GM19351 (cell line): ENCODE results near the gene ELOVL3.

ENCODE experiments used
- ATAC-seq: cut with Tn5 transposase; IDR thresholded peaks from one replicate; pipeline ENCODE4 v1.9.1; 2021; ENCODE audit warnings: mild to moderate bottlenecking, moderate library complexity; ENCODE audit not compliant: unreplicated experiment

ELOVL3 gene

GRCh38 chr10:102226542-102226870 is 407 bp downstream of the ELOVL3 start:
- ATAC-seq, result no peak

GRCh38 chr10:102227050-102227449 is 951 bp downstream of the ELOVL3 start:
- ATAC-seq, result no peak

- no peak for ATAC-seq
Measured at GRCh38 chr10:102229810-102230263, 3.7 kb downstream of the ELOVL3 start.

- ATAC-seq, result no peak
Measured at GRCh38 chr10:102230264-102230860, 4.3 kb downstream of the ELOVL3 start.

DNA sequence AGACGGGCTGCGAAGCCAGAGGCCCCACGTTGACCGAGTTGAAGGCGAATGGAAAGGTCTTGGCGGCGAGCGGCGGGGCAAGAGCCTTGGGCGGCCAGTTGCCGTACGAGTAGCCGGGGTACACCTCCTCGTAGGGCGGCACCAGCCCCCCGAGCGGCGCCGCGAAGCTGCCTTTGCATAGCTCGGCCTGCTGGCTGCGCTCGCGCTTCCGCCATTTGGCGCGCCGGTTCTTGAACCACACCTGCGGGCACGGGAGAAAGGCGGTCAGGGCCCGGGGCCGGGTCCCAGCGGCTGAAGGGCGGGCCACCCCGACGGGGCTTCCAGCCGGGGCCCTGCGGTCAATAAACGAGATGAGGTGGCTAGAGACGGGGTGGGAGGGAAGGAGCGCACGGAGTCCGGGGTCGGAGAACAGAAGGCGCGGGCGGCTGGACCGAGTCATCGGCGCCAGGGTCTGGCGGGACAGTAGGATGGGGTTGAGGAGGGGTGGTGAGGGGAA is 4.8 kb downstream of the ELOVL3 start:
- ATAC-seq, result no peak

DNA sequence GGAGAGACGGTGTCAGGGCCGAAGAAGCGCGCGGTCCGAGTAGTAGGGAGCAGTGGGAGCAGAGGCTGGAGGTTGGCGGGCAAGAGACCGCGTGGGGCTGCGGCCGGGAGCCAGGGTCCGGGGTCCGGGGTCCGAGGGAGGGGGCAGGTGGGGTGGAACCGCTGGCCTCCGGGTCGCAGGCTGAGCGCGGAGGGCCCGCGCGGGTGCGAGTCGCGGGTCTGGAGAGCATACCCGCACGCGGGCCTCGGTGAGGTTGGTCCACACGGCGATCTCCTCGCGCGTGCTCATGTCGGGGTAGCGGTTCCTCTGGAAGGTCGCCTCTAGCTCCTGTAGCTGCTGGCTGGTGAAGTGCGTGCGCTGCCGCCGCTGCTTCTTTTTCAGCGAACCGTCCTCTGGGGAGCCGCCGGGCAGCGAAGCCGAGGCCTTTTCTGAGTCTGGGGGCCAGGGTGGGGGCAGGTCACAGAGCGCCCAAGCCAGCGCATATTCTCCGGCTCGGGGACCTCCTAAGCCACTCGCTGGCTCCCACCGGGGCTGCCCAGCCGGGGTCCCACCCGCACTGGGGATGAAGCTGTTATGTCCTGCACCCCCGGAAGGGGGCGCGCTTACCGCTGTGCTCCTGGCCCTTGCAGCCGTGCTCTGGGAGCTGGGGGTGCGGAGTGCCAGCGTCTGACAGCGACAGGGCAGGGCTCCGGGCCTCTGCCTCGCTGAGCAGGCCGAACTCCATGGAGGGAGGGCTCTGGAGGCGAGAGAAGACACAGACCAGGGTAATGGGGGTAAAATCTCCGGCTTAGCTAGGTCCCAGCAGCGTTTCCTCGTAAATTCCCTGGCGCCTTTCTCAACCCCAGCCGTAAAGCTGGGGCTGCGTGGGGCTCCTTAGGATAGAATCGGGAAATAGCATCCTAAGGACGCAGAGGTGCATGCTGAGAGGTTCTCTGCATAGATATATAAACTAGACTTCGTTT is 5.5 kb downstream of the ELOVL3 start:
- ATAC-seq, result no peak

DNA sequence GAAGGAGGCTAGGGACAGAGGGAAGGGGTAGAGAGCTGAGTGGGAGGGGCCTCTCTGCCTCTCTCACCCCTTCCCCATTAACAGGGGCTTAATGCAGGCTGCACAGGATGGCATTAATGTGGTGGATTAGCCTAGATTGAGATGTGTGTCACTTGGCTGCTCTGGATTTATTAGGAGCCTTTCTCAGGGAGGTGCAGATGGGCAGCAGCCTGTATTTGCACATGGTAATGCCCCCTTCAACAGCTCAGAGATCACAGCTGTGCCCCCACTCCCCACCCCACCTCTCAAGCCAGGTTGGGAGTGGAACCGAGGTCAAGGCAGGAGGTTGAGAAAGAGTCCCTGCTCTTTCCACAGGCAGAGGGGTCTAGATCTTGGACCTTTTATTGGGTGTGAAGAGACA is 7.9 kb downstream of the ELOVL3 start:
- no peak for ATAC-seq

GRCh38 chr10:102234888-102235597 is 8.9 kb downstream of the ELOVL3 start:
- ATAC-seq, result no peak

- no peak for ATAC-seq
Measured at GRCh38 chr10:102235598-102235920, 9.5 kb downstream of the ELOVL3 start.

GRCh38 chr10:102236006-102236405 is 9.9 kb downstream of the ELOVL3 start:
- ATAC-seq, result no peak

DNA sequence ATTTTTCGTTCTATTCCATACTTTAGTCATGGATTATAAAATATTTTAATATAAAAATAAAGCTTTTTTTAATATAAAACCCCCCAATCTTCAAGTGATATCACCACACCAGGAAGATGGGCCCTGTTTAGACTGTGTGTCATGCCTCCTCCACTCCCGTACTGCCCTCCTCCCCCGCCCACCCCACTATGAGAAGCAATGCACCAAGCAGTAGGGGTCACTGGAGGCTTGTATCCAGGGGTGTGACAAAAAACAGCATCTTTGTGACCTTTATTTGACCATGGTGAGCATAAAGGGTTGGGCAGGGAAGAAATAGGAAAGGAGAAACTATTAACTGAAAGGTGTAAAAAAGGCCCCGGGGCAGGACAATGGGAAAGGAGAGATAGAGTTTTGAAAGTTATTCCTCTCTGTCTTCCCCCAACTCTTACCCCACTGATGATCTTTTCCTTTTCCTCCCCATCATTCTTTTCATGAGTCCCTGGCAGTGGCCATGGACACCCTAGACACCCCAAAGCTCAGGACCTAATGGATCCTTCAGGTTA is 11.7 kb downstream of the ELOVL3 start:
- ATAC-seq, result no peak

GRCh38 chr10:102240467-102241031 is 14.4 kb downstream of the ELOVL3 start:
- ATAC-seq, result no peak

DNA sequence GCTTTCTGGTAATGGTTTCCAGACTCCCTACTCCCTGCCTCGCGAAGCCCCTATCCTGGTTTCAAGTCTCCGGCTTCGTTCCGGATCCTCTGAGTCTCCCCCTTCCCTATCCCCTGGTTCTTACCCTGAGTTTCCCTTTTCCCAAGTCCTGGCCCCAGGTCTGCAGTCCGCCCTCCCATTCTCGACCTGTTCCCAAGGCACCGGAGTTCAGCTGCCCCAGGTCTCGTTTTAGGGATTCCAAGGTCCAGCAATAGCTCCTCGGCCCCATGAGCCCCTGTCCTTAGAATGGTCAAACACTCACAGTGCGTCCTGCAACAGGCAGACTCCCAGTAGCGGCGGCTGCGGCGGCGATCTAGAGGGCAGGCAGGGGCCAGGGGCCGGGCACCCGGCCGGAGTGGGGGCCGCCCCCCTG is 14.9 kb downstream of the ELOVL3 start:
- ATAC-seq, result no peak

DNA sequence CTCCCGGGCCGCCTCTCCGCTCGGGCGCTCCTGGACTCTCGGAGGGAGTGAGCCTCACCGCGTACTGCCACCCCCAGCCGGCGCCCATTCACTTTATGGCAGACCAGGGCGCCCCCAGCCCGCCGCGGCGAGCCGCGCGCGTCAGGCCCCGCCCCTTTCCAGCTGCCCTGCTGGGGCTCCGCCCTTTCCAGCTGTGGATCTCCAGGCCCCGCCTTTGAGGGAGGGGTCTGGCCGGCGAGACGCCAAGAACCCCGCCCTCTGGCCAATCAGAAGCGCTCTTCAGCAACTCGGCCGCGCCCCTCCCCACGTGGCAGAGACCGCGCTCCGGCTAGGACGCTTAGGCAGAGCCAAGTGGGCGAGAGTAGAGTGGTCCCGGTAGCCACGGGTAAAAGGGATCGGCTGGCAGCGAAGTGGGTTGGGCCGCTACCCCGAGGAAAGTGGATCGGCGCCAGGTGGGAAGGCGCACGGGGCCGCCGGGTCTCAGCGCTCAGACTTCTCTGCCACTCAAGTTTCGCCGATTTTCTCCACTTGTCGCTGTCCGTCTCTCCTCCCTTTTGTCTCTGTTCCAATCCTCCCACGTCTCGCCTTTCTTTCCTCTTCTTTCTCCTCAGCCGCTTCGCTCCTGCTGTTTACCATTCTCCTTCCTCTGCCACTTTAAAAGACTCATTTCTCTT is 15.5 kb downstream of the ELOVL3 start, which contains the start of gene PITX3:
Gene PITX3 (minus strand): TSS at position 69 of the 674 bp plus-strand sequence. CDS start 9,432 bp downstream, outside the sequence.
- ATAC-seq, result peak; percentile 38

DNA sequence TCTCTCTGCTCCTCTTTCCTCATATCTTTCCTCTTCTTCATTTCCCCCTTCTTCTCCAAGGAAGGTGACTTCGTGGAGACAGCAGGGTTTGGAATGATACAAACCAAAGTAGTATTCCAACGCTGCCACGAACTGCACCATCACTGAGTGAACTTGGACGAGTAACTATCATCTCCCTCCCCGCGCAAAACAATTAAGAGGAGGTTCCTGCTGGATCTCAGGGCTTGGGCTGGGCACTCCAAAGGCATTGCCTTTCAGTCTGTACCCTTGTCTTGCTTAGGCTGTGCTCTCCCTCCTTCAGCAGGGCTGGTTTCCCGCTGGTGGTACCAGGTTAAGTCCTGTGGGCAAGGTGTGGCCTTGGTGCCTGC is 16.0 kb downstream of the ELOVL3 start:
- no peak for ATAC-seq

DNA sequence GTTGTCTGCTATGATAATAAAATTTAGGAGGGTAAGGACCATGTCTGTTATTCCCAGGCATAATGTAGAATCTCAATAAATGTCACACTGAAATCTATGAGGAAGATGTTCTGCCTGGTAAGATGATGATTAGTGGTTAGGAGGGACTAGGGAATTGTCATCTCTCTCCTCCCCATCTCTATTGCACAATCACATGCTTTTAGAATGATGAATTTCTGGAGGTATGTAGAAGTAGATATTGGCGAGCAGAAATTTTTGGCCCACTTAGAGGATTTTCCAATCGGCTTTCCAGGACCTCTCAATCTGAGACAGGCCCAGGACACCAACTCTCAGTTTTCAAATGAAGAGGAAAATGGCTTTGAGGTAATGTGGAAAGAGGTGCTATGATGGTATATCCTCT is 17.2 kb downstream of the ELOVL3 start:
- no peak for ATAC-seq

- peak; percentile 87 for ATAC-seq
Measured at GRCh38 chr10:102245082-102245931, 19.2 kb downstream of the ELOVL3 start, which contains the start of gene GBF1. TSS of gene GBF1 (plus strand) at chr10:102245532. CDS start at chr10:102258939, 13,407 bp downstream.

DNA sequence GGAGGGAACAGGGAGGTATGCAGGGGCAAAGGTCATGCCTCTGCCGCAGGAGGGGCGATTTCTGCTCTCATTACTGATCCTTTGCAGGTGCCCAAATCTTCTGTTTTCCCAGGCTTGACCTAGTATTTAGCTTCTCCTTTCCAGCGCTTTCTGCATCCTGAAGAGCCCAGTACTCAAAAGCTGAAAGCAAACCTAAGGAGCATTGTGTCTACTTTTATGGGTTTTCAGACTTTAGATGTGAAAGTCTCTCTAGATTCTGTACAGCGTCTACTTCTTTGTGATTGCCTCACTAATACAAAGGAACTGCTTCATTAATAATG is 19.8 kb downstream of the ELOVL3 start:
- ATAC-seq, result no peak

GRCh38 chr10:102246261-102246660 is 20.2 kb downstream of the ELOVL3 start:
- no peak for ATAC-seq
